ENCODE data around the gene FILIP1.
"Not testable (repeated sequence)": the region's sequence is repeated elsewhere in the genome, so short reads cannot be mapped to it uniquely, and the experiment has no call there.

The FILIP1 gene

GRCh38 chr6:75419980-75420379 lies 73.6 kb downstream of the FILIP1 start:
- no peak for DNase-seq (ENCODE audit: low spot score)

GRCh38 chr6:75419416-75419815 lies 74.2 kb downstream of the FILIP1 start:
- no peak for DNase-seq (ENCODE audit: low spot score)

- DNase-seq (ENCODE audit: low spot score), result no peak
Measured at GRCh38 chr6:75418233-75418632, 75.4 kb downstream of the FILIP1 start.

- no peak for DNase-seq (ENCODE audit: low spot score)
Measured at GRCh38 chr6:75416443-75416842, 77.2 kb downstream of the FILIP1 start.

- no peak for DNase-seq (ENCODE audit: low spot score)
Measured at GRCh38 chr6:75415804-75416203, 77.8 kb downstream of the FILIP1 start.

GRCh38 chr6:75414445-75415021 lies 79.1 kb downstream of the FILIP1 start:
- DNase-seq (ENCODE audit: low spot score), result no peak

- DNase-seq (ENCODE audit: low spot score), result no peak
Measured at GRCh38 chr6:75412969-75413662, 80.5 kb downstream of the FILIP1 start.

GRCh38 chr6:75410564-75410963 lies 83.0 kb downstream of the FILIP1 start:
- DNase-seq (ENCODE audit: low spot score), result not testable (repeated sequence)

GRCh38 chr6:75409928-75410327 lies 83.7 kb downstream of the FILIP1 start:
- DNase-seq (ENCODE audit: low spot score), result no peak

GRCh38 chr6:75409286-75409685 lies 84.3 kb downstream of the FILIP1 start:
- DNase-seq (ENCODE audit: low spot score), result no peak

- DNase-seq (ENCODE audit: low spot score), result no peak
Measured at GRCh38 chr6:75403563-75404080, 90.0 kb downstream of the FILIP1 start.

GRCh38 chr6:75402296-75402695 lies 91.3 kb downstream of the FILIP1 start:
- no peak for DNase-seq (ENCODE audit: low spot score)

- no peak for DNase-seq (ENCODE audit: low spot score)
Measured at GRCh38 chr6:75397656-75398465, 95.7 kb downstream of the FILIP1 start.

- DNase-seq (ENCODE audit: low spot score), result no peak
Measured at GRCh38 chr6:75397171-75397570, 96.4 kb downstream of the FILIP1 start.

GRCh38 chr6:75396005-75396800 lies 97.4 kb downstream of the FILIP1 start:
- DNase-seq (ENCODE audit: low spot score), result no peak

GRCh38 chr6:75393806-75394205 lies 99.8 kb downstream of the FILIP1 start:
- no peak for DNase-seq (ENCODE audit: low spot score)

GRCh38 chr6:75391276-75391675 lies 102.3 kb downstream of the FILIP1 start:
- no peak for DNase-seq (ENCODE audit: low spot score)

GRCh38 chr6:75386050-75386770 lies 107.4 kb downstream of the FILIP1 start:
- no peak for DNase-seq (ENCODE audit: low spot score)

GRCh38 chr6:75384116-75384515 lies 109.5 kb downstream of the FILIP1 start:
- no peak for DNase-seq (ENCODE audit: low spot score)

- DNase-seq (ENCODE audit: low spot score), result no peak
Measured at GRCh38 chr6:75382634-75382900, 111.0 kb downstream of the FILIP1 start.

GRCh38 chr6:75381877-75382633 lies 111.5 kb downstream of the FILIP1 start:
- DNase-seq (ENCODE audit: low spot score), result no peak
